ENCODE results near the gene BPIFB6. TPM values are rescaled to one million over a fixed set of nuclear protein-coding genes. Genes with fewer than 3 reads are reported as not detected.

Gene BPIFB6
- polyA plus RNA-seq, 2 of the 4 experiments (the other 2 are of a cell fraction), result not detected

DNA sequence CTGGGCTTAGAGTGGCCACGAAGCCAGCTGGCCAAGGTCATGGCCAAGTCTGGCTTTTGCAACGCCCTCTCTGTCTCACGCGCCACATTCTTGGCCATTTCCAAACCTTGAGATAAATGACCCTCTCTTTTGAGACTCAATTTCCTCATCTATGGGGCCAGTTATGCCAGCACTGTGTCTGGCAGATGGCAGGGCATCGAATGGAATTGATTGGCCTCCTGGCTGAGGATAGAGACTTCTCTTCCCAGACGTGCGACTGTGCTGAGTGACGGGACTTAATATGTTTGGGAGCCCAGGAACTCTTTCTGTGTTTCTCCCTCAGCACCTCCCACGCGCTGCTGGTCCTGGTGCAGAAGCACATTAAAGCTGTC lies 16.3 kb upstream of the BPIFB6 start:
- FAIRE-seq (no peak), ATAC-seq (no peak), DNase-seq (ENCODE audit: low read depth in 1 of 2, low spot score in 1 of 2) (no peak)
- Histone ChIP-seq H3K27ac (no peak overlapping the region), H3K9me3 (no peaks in the 10 kb centered on the region), H3K4me3 (no peak overlapping the region), H3K4me1 (no peaks in the 10 kb centered on the region), H3K4me2 (no peak overlapping the region)
- 69% methylated on average over 10 of the region's 10 CpGs for WGBS (ENCODE audit: missing lambda C conversion rate)
- ChIA-PET CTCF (interaction anchor here (3.3 kb wide), 1 partner anchor 10 kb away, joined by 12 read pairs; the partner anchor contains the start of gene SUN5), POLR2A (no interaction called here)
- TF ChIP-seq EP300 (IDR thresholded peaks at IDR 0.05) (no peak), CHD2 (IDR thresholded peaks at IDR 0.05; ENCODE audit: low read length, partially characterized antibody) (no peak), SMC3 (IDR thresholded peaks at IDR 0.05) (no peak), POLR2A (IDR thresholded peaks at IDR 0.05; ENCODE audit: low read length) (no peak), MYC (IDR thresholded peaks at IDR 0.05; ENCODE audit: borderline replicate concordance, low read length) (no peak), HOXB13 (CRISPR knock-in tag; IDR thresholded peaks at IDR 0.05; ENCODE audit: low read depth) (no peak), HOXB5 (CRISPR knock-in tag; IDR thresholded peaks at IDR 0.05) (no peak), ESRRA (IDR thresholded peaks at IDR 0.05; ENCODE audit: borderline replicate concordance, low read length) (no peak)
- TF ChIP-seq, protein P1, sequence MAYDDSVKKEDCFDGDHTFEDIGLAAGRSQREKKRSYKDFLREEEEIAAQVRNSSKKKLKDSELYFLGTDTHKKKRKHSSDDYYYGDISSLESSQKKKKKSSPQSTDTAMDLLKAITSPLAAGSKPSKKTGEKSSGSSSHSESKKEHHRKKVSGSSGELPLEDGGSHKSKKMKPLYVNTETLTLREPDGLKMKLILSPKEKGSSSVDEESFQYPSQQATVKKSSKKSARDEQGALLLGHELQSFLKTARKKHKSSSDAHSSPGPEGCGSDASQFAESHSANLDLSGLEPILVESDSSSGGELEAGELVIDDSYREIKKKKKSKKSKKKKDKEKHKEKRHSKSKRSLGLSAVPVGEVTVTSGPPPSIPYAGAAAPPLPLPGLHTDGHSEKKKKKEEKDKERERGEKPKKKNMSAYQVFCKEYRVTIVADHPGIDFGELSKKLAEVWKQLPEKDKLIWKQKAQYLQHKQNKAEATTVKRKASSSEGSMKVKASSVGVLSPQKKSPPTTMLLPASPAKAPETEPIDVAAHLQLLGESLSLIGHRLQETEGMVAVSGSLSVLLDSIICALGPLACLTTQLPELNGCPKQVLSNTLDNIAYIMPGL (CRISPR knock-in tag; IDR thresholded peaks at IDR 0.05; ENCODE audit: borderline replicate concordance), result no peak
- TF ChIP-seq, protein P2, sequence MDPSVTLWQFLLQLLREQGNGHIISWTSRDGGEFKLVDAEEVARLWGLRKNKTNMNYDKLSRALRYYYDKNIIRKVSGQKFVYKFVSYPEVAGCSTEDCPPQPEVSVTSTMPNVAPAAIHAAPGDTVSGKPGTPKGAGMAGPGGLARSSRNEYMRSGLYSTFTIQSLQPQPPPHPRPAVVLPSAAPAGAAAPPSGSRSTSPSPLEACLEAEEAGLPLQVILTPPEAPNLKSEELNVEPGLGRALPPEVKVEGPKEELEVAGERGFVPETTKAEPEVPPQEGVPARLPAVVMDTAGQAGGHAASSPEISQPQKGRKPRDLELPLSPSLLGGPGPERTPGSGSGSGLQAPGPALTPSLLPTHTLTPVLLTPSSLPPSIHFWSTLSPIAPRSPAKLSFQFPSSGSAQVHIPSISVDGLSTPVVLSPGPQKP (IDR thresholded peaks at IDR 0.05; ENCODE audit: low read depth, low read length), result no peak

DNA sequence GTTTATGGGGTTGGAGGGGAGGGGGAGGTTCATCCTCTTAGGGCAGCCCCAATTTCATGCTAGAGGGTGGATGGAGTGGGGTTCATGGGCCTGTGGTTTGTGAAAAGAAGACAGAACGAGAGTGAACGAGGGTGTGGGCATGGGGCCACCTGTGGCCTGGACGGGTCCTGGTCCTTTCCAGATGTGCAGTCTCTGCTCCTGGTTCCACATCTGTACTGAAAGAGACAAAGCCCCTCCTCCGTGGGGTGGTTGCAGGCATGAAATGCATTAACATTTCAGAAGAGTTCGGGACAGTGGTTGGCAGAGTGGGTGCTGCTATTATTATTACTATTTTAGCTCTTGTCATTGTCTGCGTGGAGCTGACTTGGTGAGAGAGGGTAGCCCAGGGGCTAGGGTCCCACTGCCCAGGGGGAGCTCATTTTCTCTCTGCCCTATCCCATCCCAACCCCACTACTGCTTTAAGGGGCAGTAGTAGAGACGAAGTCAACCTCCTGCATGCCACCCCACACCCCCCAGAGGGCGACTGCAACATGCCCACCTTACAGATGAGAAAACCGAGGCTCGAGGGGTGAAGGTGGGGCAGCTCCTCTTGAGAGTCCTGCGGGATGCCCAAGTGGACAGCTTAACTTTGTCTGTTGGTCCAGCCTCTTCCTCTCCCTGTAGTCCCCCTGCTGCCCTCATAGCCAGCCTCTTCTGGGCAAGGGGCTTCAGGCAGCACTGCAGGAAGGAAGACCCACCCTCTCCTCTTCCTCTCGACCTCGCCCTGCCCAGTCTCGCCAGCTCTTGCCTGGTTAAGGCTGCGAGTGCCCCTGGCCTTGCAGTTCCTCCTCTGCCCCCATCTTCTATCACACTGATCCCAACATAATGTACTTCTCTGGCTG lies 15.5 kb upstream of the BPIFB6 start:
- Histone ChIP-seq H3K4me2 (no peak overlapping the region), H3K4me1 (no peaks in the 10 kb centered on the region), H3K4me3 (no peak overlapping the region), H3K9me3 (no peaks in the 10 kb centered on the region), H3K27ac (no peak overlapping the region)
- 9% methylated on average over 15 of the region's 15 CpGs for WGBS (ENCODE audit: missing lambda C conversion rate)
- TF ChIP-seq POLR2A (IDR thresholded peaks at IDR 0.05; ENCODE audit: low read length), result no peak
- TF ChIP-seq HOXB5 (CRISPR knock-in tag; IDR thresholded peaks at IDR 0.05), result no peak
- TF ChIP-seq, protein P3, sequence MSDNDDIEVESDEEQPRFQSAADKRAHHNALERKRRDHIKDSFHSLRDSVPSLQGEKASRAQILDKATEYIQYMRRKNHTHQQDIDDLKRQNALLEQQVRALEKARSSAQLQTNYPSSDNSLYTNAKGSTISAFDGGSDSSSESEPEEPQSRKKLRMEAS (IDR thresholded peaks at IDR 0.05), result no peak
- no peak for TF ChIP-seq NPAS2 (CRISPR knock-in tag; IDR thresholded peaks at IDR 0.05; ENCODE audit: borderline replicate concordance)
- TF ChIP-seq, protein P4, sequence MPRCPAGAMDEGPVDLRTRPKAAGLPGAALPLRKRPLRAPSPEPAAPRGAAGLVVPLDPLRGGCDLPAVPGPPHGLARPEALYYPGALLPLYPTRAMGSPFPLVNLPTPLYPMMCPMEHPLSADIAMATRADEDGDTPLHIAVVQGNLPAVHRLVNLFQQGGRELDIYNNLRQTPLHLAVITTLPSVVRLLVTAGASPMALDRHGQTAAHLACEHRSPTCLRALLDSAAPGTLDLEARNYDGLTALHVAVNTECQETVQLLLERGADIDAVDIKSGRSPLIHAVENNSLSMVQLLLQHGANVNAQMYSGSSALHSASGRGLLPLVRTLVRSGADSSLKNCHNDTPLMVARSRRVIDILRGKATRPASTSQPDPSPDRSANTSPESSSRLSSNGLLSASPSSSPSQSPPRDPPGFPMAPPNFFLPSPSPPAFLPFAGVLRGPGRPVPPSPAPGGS (IDR thresholded peaks at IDR 0.05), result no peak
- TF ChIP-seq MAFK (IDR thresholded peaks at IDR 0.05; ENCODE audit: partially characterized antibody), result no peak
- TF ChIP-seq, protein P5, sequence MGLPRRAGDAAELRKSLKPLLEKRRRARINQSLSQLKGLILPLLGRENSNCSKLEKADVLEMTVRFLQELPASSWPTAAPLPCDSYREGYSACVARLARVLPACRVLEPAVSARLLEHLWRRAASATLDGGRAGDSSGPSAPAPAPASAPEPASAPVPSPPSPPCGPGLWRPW (IDR thresholded peaks at IDR 0.05), result no peak
- TF ChIP-seq CEBPB (IDR thresholded peaks at IDR 0.05), result no peak
- TF ChIP-seq GATA3 (IDR thresholded peaks at IDR 0.05; ENCODE audit: borderline replicate concordance), result no peak
- TF ChIP-seq, protein P6, sequence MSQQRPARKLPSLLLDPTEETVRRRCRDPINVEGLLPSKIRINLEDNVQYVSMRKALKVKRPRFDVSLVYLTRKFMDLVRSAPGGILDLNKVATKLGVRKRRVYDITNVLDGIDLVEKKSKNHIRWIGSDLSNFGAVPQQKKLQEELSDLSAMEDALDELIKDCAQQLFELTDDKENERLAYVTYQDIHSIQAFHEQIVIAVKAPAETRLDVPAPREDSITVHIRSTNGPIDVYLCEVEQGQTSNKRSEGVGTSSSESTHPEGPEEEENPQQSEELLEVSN (IDR thresholded peaks at IDR 0.05; ENCODE audit: borderline replicate concordance, low read depth), result no peak
- TF ChIP-seq MYC (IDR thresholded peaks at IDR 0.05; ENCODE audit: borderline replicate concordance, low read length), result no peak
- no peak for ATAC-seq
- ChIA-PET CTCF (interaction anchor here (3.3 kb wide), 1 partner anchor 11 kb away, joined by 12 read pairs; the partner anchor contains the start of gene SUN5), POLR2A (no interaction called here)
- no peak for FAIRE-seq
- DNase-seq (ENCODE audit: low read depth in 1 of 2, low spot score in 1 of 2), result no peak

Data from A549 (cell line).